Ishikawa (cell line): ENCODE data around the gene ITGB8.

Source experiments
- CEBPB ChIP-seq: IDR thresholded peaks from 2 replicates; pipeline ENCODE4 v1.6.1; 2012
- CREB1 ChIP-seq: IDR thresholded peaks from 2 replicates; pipeline ENCODE4 v1.6.1; 2012; ENCODE audit warnings: low read depth
- EGR1 ChIP-seq: IDR thresholded peaks from 2 replicates; pipeline ENCODE4 v1.6.1; 2012
- EP300 ChIP-seq: IDR thresholded peaks from 2 replicates; pipeline ENCODE4 v1.6.1; 2012; ENCODE audit warnings: borderline replicate concordance
- FOXM1 ChIP-seq: IDR thresholded peaks from 2 replicates; pipeline ENCODE4 v1.6.1; 2012; ENCODE audit warnings: low read depth, borderline replicate concordance
- NFIC ChIP-seq: IDR thresholded peaks from 2 replicates; pipeline ENCODE4 v1.6.1; 2012
- RAD21 ChIP-seq: IDR thresholded peaks from 2 replicates; pipeline ENCODE4 v1.6.1; 2012; ENCODE audit warnings: low read depth
- TAF1 ChIP-seq: IDR thresholded peaks from 2 replicates; pipeline ENCODE4 v1.6.1; 2012; ENCODE audit warnings: low read depth, mild to moderate bottlenecking
- TCF12 ChIP-seq: IDR thresholded peaks from 2 replicates; pipeline ENCODE4 v1.6.1; 2012; ENCODE audit warnings: low read depth
- TEAD4 ChIP-seq: IDR thresholded peaks from 2 replicates; pipeline ENCODE4 v1.6.1; 2012
- YY1 ChIP-seq: IDR thresholded peaks from 2 replicates; pipeline ENCODE4 v1.6.1; 2012; ENCODE audit warnings: low read depth
- ZBTB7A ChIP-seq: IDR thresholded peaks from 2 replicates; pipeline ENCODE4 v1.6.1; 2012; ENCODE audit warnings: low read depth
- TF ChIP-seq, protein P1 (sequence below): IDR thresholded peaks from 2 replicates; pipeline ENCODE4 v1.6.1; 2012; ENCODE audit warnings: low read depth, mild to moderate bottlenecking
- TF ChIP-seq, protein P2 (sequence below): IDR thresholded peaks from 2 replicates; pipeline ENCODE4 v1.6.1; 2012
- TF ChIP-seq, protein P3 (sequence below): IDR thresholded peaks from 2 replicates; pipeline ENCODE4 v1.6.1; 2012

Gene ITGB8

DNA sequence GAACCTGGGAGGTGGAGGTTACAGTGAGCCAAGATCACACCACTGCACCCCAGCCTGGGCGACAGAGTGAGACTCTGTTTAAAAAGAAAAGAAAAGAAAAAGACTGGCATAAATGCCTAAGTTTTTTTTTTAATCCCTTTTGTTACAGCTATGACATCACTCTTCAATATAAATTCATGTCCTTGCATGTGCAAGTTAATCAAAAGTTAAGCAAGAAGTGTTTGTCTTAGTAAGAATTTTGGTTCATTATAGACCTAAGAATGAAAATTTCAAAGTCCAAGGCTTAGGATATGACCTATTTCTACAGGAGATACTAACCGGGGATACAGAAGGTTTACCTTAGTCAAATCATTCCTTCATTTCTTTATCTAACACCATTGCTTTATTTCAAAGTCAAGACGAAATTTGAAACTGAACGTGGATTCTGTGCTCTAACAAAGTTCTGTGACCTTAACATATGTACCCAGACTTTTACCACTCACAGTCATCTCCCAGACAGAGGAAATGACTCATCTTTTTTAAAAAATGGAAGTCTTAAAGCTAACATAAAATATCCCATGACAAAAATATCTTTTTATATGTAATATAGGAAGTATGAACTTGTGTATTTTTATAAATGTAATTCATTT, 29.3 kb upstream of the ITGB8 start:
- TF ChIP-seq TEAD4, result no peak
- TF ChIP-seq, protein P1, sequence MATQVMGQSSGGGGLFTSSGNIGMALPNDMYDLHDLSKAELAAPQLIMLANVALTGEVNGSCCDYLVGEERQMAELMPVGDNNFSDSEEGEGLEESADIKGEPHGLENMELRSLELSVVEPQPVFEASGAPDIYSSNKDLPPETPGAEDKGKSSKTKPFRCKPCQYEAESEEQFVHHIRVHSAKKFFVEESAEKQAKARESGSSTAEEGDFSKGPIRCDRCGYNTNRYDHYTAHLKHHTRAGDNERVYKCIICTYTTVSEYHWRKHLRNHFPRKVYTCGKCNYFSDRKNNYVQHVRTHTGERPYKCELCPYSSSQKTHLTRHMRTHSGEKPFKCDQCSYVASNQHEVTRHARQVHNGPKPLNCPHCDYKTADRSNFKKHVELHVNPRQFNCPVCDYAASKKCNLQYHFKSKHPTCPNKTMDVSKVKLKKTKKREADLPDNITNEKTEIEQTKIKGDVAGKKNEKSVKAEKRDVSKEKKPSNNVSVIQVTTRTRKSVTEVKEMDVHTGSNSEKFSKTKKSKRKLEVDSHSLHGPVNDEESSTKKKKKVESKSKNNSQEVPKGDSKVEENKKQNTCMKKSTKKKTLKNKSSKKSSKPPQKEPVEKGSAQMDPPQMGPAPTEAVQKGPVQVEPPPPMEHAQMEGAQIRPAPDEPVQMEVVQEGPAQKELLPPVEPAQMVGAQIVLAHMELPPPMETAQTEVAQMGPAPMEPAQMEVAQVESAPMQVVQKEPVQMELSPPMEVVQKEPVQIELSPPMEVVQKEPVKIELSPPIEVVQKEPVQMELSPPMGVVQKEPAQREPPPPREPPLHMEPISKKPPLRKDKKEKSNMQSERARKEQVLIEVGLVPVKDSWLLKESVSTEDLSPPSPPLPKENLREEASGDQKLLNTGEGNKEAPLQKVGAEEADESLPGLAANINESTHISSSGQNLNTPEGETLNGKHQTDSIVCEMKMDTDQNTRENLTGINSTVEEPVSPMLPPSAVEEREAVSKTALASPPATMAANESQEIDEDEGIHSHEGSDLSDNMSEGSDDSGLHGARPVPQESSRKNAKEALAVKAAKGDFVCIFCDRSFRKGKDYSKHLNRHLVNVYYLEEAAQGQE, result no peak
- TF ChIP-seq, protein P2, sequence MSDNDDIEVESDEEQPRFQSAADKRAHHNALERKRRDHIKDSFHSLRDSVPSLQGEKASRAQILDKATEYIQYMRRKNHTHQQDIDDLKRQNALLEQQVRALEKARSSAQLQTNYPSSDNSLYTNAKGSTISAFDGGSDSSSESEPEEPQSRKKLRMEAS, result no peak
- TF ChIP-seq EGR1, result no peak
- TF ChIP-seq TAF1, result no peak
- TF ChIP-seq YY1, result no peak
- TF ChIP-seq, protein P3, sequence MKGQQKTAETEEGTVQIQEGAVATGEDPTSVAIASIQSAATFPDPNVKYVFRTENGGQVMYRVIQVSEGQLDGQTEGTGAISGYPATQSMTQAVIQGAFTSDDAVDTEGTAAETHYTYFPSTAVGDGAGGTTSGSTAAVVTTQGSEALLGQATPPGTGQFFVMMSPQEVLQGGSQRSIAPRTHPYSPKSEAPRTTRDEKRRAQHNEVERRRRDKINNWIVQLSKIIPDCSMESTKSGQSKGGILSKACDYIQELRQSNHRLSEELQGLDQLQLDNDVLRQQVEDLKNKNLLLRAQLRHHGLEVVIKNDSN, result no peak
- TF ChIP-seq FOXM1, result no peak
- TF ChIP-seq CREB1, result no peak
- TF ChIP-seq RAD21, result no peak
- no peak for TF ChIP-seq ZBTB7A
- TF ChIP-seq CEBPB, result no peak

DNA sequence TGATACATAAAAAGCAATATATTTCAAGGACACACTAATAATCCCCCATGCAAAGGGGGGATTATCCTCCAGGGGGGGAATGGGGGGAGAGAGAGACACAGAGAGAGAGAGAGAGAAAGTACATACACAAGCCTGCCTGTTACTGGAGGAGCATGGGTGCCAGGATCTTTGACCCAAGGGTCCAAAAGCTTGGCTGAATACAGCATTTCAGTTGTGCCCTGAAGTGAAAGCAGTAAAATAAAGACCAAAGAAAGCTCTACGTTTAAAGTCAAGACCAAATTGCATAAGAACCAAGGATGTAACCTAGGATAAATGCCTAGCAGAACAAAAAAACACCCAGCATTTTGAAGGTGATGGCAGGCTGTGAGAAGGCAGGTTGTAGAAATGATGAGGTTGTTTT, 27.8 kb upstream of the ITGB8 start:
- TF ChIP-seq RAD21, result no peak
- TF ChIP-seq TAF1, result no peak
- TF ChIP-seq, protein P2, result no peak
- TF ChIP-seq EGR1, result no peak
- TF ChIP-seq ZBTB7A, result no peak
- TF ChIP-seq YY1, result no peak
- no peak for TF ChIP-seq NFIC
- TF ChIP-seq CEBPB, result no peak
- no peak for TF ChIP-seq TEAD4
- TF ChIP-seq EP300, result no peak
- TF ChIP-seq FOXM1, result no peak
- no peak for TF ChIP-seq CREB1
- no peak for TF ChIP-seq TCF12

DNA sequence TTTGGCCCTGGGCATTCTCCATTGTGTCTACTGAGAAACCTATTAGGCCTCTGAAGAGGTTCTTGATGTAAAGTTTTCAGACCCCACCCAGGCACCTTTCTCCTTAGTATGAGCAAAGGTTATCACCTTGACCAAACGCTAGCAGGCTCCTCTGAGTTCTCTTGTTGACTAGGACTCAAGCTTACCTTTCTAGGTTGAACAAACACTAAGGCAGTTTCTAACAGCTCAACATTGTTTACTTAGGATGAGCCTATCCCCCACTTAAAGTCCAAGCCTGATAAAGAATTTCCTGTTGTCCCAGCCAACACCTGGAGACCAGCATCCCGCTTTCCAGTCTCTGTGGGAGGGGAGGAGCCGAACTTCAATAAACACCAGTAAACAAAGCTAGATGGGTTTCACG, 26.3 kb upstream of the ITGB8 start:
- no peak for TF ChIP-seq EP300
- TF ChIP-seq, protein P2, result no peak
- no peak for TF ChIP-seq EGR1
- no peak for TF ChIP-seq CREB1
- no peak for TF ChIP-seq TCF12
- TF ChIP-seq FOXM1, result no peak
- TF ChIP-seq, protein P1, result no peak
- TF ChIP-seq, protein P3, result no peak

DNA sequence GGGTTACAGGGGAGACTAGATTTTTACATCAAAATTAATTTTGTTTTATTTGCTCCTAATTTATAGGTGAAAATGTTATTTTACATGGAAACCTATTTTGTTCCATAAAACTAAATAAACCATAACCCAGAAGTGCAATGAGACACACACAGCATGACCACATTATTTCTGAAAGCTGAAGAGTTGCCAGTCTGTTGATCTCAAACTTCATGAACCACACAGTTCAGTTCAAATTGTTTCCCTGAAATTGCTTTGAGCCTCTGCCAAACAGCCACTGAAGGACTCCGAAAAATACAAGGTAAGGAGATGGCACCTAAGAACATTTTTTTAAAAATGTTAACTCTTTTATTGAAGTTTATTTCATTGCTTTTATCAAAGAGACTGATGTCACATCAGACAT, 25.0 kb upstream of the ITGB8 start:
- no peak for TF ChIP-seq ZBTB7A
- TF ChIP-seq, protein P2, result no peak
- TF ChIP-seq, protein P3, result no peak
- no peak for TF ChIP-seq TAF1
- no peak for TF ChIP-seq YY1
- no peak for TF ChIP-seq FOXM1
- TF ChIP-seq TEAD4, result no peak
- no peak for TF ChIP-seq NFIC
- no peak for TF ChIP-seq EP300
- TF ChIP-seq RAD21, result no peak
- no peak for TF ChIP-seq EGR1
- TF ChIP-seq, protein P1, result no peak
